ENCODE data around the gene THADA.

The THADA gene

DNA sequence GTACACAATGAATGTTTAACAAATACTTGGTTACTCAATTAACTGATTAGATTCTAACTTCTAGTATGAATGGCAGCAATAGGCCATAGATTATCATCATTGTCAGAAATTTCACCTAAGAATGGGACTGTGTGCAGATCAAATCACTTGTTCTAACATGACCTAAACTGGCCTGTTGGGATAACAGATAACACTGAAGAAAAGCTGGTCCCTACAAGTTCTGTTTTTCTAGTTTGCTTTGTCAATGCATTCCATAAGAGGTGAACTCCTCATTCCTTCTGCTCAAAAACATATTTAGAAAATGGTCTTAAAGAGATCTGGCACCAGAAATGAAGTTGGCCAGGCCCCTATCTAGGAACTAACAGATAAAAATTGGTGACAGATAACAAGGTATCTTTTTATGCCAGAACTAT lies 175.4 kb downstream of the THADA start:
- TF ChIP-seq, protein P1, sequence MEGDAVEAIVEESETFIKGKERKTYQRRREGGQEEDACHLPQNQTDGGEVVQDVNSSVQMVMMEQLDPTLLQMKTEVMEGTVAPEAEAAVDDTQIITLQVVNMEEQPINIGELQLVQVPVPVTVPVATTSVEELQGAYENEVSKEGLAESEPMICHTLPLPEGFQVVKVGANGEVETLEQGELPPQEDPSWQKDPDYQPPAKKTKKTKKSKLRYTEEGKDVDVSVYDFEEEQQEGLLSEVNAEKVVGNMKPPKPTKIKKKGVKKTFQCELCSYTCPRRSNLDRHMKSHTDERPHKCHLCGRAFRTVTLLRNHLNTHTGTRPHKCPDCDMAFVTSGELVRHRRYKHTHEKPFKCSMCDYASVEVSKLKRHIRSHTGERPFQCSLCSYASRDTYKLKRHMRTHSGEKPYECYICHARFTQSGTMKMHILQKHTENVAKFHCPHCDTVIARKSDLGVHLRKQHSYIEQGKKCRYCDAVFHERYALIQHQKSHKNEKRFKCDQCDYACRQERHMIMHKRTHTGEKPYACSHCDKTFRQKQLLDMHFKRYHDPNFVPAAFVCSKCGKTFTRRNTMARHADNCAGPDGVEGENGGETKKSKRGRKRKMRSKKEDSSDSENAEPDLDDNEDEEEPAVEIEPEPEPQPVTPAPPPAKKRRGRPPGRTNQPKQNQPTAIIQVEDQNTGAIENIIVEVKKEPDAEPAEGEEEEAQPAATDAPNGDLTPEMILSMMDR (IDR thresholded peaks at IDR 0.05; ENCODE audit: control insufficient read depth, extremely low read depth, insufficient read depth) = no peak
- DNase-seq (ENCODE audit: low read depth) = no peak
- H3K4me3 ChIP-seq (ENCODE audit: low read depth, low read length) = no peak overlapping the region

- no peak overlapping the region for H3K4me3 ChIP-seq (ENCODE audit: low read depth, low read length)
- DNase-seq (ENCODE audit: low read depth) = no peak
- TF ChIP-seq, protein P1 (IDR thresholded peaks at IDR 0.05; ENCODE audit: control insufficient read depth, extremely low read depth, insufficient read depth) = no peak
These were observed 176.0 kb downstream of the THADA start for GRCh38 chr2:43419876-43420275.

- TF ChIP-seq, protein P1 (IDR thresholded peaks at IDR 0.05; ENCODE audit: control insufficient read depth, extremely low read depth, insufficient read depth) = no peak
- no peak for DNase-seq (ENCODE audit: low read depth)
- no peak overlapping the region for H3K4me3 ChIP-seq (ENCODE audit: low read depth, low read length)
These were observed 176.6 kb downstream of the THADA start for GRCh38 chr2:43419243-43419642.

GRCh38 chr2:43418680-43419079 lies 177.2 kb downstream of the THADA start:
- H3K4me3 ChIP-seq (ENCODE audit: low read depth, low read length) = no peak overlapping the region
- TF ChIP-seq, protein P1 (IDR thresholded peaks at IDR 0.05; ENCODE audit: control insufficient read depth, extremely low read depth, insufficient read depth) = no peak
- DNase-seq (ENCODE audit: low read depth) = no peak

- no peak for DNase-seq (ENCODE audit: low read depth)
- TF ChIP-seq, protein P1 (IDR thresholded peaks at IDR 0.05; ENCODE audit: control insufficient read depth, extremely low read depth, insufficient read depth) = no peak
- H3K4me3 ChIP-seq (ENCODE audit: low read depth, low read length) = no peak overlapping the region
These were observed 178.5 kb downstream of the THADA start for GRCh38 chr2:43417300-43417699.

- H3K4me3 ChIP-seq (ENCODE audit: low read depth, low read length) = no peak overlapping the region
- TF ChIP-seq, protein P1 (IDR thresholded peaks at IDR 0.05; ENCODE audit: control insufficient read depth, extremely low read depth, insufficient read depth) = no peak
- DNase-seq (ENCODE audit: low read depth) = no peak
These were observed 180.2 kb downstream of the THADA start for GRCh38 chr2:43415592-43415991.

GRCh38 chr2:43414586-43415135 lies 181.2 kb downstream of the THADA start:
- TF ChIP-seq, protein P1 (IDR thresholded peaks at IDR 0.05; ENCODE audit: control insufficient read depth, extremely low read depth, insufficient read depth) = no peak
- no peak for DNase-seq (ENCODE audit: low read depth)
- no peak overlapping the region for H3K4me3 ChIP-seq (ENCODE audit: low read depth, low read length)

All from LNCaP clone FGC (cell line).